Glutamatergic neuron (in vitro differentiated cells): ENCODE results near the gene LRRC45. TPM values are rescaled to one million over a fixed set of nuclear protein-coding genes. Genes with fewer than 3 reads are reported as not detected.
A peak's percentile ranks its signal among the peaks of the same experiment; 100 is the strongest.

Experiments
- DNase-seq: peaks from one replicate; pipeline ENCODE4 v3.0.0; 2022
- H3K27ac Mint-ChIP-seq: one replicate; pipeline ENCODE4 v1.8.0; 2020; ENCODE audit warnings: mild to moderate bottlenecking, mixed read lengths, inconsistent platforms; ENCODE audit not compliant: unreplicated experiment
- H3K27me3 Mint-ChIP-seq: one replicate; pipeline ENCODE4 v1.8.0; 2020; ENCODE audit warnings: mild to moderate bottlenecking, moderate library complexity, mixed read lengths, inconsistent platforms; ENCODE audit not compliant: unreplicated experiment
- H3K36me3 Mint-ChIP-seq: one replicate; pipeline ENCODE4 v1.8.0; 2020; ENCODE audit warnings: mild to moderate bottlenecking, mixed read lengths, inconsistent platforms; ENCODE audit not compliant: unreplicated experiment
- H3K4me1 Mint-ChIP-seq: one replicate; pipeline ENCODE4 v1.8.0; 2020; ENCODE audit warnings: mild to moderate bottlenecking, low read depth, mixed read lengths, inconsistent platforms; ENCODE audit not compliant: unreplicated experiment
- H3K4me3 Mint-ChIP-seq: one replicate; pipeline ENCODE4 v1.8.0; 2020; ENCODE audit warnings: mild to moderate bottlenecking, mixed read lengths, inconsistent platforms; ENCODE audit not compliant: unreplicated experiment
- H3K9me3 Mint-ChIP-seq: one replicate; pipeline ENCODE4 v1.8.0; 2020; ENCODE audit warnings: mild to moderate bottlenecking, moderate library complexity, mixed read lengths, inconsistent platforms; ENCODE audit not compliant: unreplicated experiment
- CTCF ChIP-seq: fragments of 200-600 bp; sonication (generic); IDR thresholded peaks from one replicate; pipeline ENCODE4 v1.5.0; 2021; ENCODE audit not compliant: partially characterized antibody, unreplicated experiment
- long read RNA-seq: library from polyadenylated mRNA; unstranded; transcript quantifications from one replicate; pipeline ENCODE4 v2.0.0, GENCODE V29; 2020; ENCODE audit not compliant: unreplicated experiment
- total RNA-seq: library from RNA; stranded (reverse); fragmentation: NEBNext Ultra II Directional; extraction: Animal tissue kit (Norgen Biotek cat#: 25700); gene quantifications from one replicate; pipeline ENCODE4 v1.2.1, GENCODE V29; 2021; ENCODE audit not compliant: unreplicated experiment

LRRC45 gene
- 29.6 TPM for total RNA-seq
- long read RNA-seq, partial matches to known transcripts, result 0 of 1 reads
- long read RNA-seq, other reads (novel, unspliced or antisense), result 0 of 1 reads

GRCh38 chr17:82022981-82023446, at the start of gene LRRC45:
Gene LRRC45, plus strand, starts transcription at chr17:82023305. Its CDS starts 339 bp downstream, at chr17:82023644.
- peaks cover 8% of the 10 kb centered on the region for H3K4me1 Mint-ChIP-seq
- DNase-seq, result peak; percentile 100
- peak within 1 kb of the TSS; percentile 38 for H3K27ac Mint-ChIP-seq
- TF ChIP-seq CTCF, result no peak
- no peaks in the 10 kb centered on the region for H3K36me3 Mint-ChIP-seq
- H3K27me3 Mint-ChIP-seq, result peaks cover 9% of the 10 kb centered on the region
- peak within 1 kb of the TSS; percentile 86 for H3K4me3 Mint-ChIP-seq
- H3K9me3 Mint-ChIP-seq, result peaks cover 3% of the 10 kb centered on the region

DNA sequence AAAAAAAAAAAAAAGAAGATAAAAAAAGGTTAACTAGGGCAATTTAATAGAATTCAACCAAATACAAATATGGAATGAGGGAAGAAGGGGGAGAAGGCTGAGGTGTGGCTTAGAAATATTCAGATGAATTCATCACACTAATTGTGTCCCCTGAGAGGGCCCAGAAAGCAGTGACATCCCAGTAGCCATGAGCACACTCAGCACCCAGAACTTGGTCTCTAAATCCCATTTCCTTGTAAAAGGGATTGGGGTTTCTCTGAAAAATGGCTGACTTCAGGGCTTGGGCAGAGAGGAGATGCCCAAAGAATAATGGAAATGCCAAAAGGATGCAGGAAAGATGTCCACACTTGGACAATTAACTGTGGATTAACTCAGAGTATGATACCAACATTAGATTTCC, 49.7 kb upstream of the LRRC45 start:
- Mint-ChIP-seq H3K27me3 (peaks cover 5% of the 10 kb centered on the region), H3K9me3 (peaks cover 8% of the 10 kb centered on the region), H3K4me3 (no peak overlapping the region), H3K27ac (no peak overlapping the region), H3K4me1 (peaks cover 3% of the 10 kb centered on the region), H3K36me3 (peaks cover 5% of the 10 kb centered on the region)
- TF ChIP-seq CTCF, result no peak
- no peak for DNase-seq

DNA sequence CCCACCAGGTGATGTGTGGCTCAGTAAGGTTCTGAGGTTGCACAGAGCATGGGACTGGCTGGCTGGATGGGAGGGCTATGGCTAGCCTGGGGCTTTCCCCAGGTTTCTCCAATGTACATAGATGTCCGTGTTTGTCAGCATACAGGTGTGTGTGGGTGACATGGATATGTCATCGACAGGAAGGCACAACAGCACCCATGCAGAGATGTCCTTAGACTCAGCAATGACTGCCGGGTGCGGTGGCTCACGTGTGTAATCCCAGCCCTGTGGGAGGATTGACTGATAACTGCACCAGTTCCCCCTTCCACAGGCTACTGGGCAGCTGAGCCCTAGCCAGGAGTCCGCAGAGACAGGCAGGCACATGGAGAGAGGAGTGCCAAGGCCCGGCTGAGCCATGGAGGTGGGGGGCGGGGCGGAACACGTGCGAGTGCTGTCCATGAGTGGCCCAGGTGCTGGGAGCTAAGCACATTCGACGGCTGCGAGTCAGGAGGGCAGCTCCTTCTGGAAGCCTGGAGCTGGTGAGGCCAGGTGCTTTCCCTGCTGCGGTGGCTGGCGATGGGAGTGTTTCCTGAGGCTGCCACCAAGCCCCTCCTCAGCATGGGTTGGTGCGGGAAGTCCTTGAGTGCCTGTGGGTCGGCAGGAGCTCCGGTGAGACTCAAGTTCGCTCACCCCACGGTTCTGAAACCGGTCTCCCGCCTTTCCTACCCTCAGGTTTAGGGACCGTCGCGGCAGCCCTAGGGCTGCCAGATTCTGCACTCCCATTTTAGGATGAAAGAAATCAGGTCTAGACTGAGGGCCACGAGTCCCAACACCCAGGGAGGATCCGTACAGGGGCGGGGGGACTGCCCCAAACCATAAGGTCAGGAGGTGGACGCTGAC, 46.5 kb upstream of the LRRC45 start:
- H3K27me3 Mint-ChIP-seq, result peaks cover 10% of the 10 kb centered on the region
- DNase-seq, result no peak
- peaks cover 5% of the 10 kb centered on the region for H3K36me3 Mint-ChIP-seq
- peak overlapping the region; percentile 93 for H3K4me3 Mint-ChIP-seq
- H3K27ac Mint-ChIP-seq, result peak overlapping the region; percentile 90
- TF ChIP-seq CTCF, result no peak
- peaks cover 20% of the 10 kb centered on the region for H3K4me1 Mint-ChIP-seq
- H3K9me3 Mint-ChIP-seq, result peaks cover 13% of the 10 kb centered on the region

- TF ChIP-seq CTCF, result no peak
- DNase-seq, result peak; percentile 94
- Mint-ChIP-seq H3K9me3 (peaks cover 13% of the 10 kb centered on the region), H3K27me3 (peaks cover 10% of the 10 kb centered on the region), H3K27ac (peak within 1 kb of the TSS; percentile 90), H3K4me1 (peaks cover 20% of the 10 kb centered on the region), H3K4me3 (peak within 1 kb of the TSS; percentile 93), H3K36me3 (peaks cover 5% of the 10 kb centered on the region)
These were observed 45.8 kb upstream of the LRRC45 start, which contains the start of gene ASPSCR1 for GRCh38 chr17:81977211-81977808. Gene ASPSCR1, plus strand, starts transcription at chr17:81977629. Its CDS starts 18 bp downstream, at chr17:81977647.
